Nasal cavity respiratory epithelium epithelial cell of viscerocranial mucosa (primary cell): ENCODE measurements around the gene EDEM2. TPM values are rescaled to one million over a fixed set of nuclear protein-coding genes. Genes with fewer than 3 reads are reported as not detected.

Experiments
- total RNA-seq: library from RNA; depleted of rRNA; stranded (reverse); fragments of >200 nt; gene quantifications from 2 replicates; pipeline ENCODE4 v1.2.3, GENCODE V29; 2014

Gene EDEM2
- 51.0 and 74.8 TPM in 2 replicates for total RNA-seq

DNA sequence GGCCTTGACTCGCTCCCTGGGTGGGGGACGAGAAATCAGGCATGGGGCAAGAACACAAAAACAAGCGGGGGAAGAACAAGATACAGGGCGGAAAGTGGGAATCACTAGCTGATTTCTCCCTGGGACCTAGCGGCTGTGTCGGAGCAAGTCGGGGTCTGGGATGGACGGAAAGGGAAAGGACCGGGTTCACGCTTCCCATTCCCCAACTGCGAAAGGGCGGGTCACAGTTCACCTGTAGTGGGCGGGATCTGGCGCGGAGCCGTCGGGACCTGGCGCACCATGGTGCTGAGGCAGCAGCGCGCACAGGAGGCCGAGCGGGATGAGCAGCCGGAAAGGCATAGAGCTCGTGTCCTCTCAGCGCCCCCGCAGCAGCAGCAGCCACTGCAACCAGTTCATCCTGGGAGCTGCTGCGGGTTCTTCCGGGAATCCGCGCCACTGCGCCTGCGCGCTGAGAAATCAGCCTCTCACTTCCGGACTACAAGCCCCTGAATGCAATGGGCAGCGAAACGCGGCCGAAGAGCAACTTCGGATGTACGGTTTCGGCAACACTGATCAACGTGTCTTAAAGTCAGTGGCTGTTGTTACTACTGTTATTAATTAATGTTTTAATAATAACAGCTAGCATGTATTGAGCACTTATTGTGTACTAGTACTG, at the start of gene EDEM2:
Gene EDEM2 (minus strand): TSS at position 417 of the 655 bp plus-strand sequence. CDS start 78 bp downstream, at position 339.

GRCh38 chr20:35171753-35172433, 24.8 kb upstream of the EDEM2 start, which contains the start of gene PROCR:
Gene PROCR, plus strand, starts transcription at chr20:35172072. Its CDS starts 83 bp downstream, at chr20:35172155.

GRCh38 chr20:35092524-35093266, 54.4 kb downstream of the EDEM2 start, which contains the start of gene TRPC4AP:
Gene TRPC4AP, minus strand, starts transcription at chr20:35092807. Its CDS starts 26 bp downstream, at chr20:35092781.

Other genes with a start within 250 kb of the EDEM2 start
- 86.6 and 96.7 TPM in 2 replicates for gene GSS, start 191.5 kb downstream of the EDEM2 start, total RNA-seq
- gene MYH7B, start 191.5 kb downstream of the EDEM2 start, total RNA-seq: under 0.01 TPM in 2 replicates
- 32.8 and 54.8 TPM in 2 replicates for gene TRPC4AP, start 54.5 kb downstream of the EDEM2 start, total RNA-seq
- 14.2 and 100 TPM in 2 replicates for gene PROCR, start 24.7 kb upstream of the EDEM2 start, total RNA-seq
- gene MMP24, start 79.4 kb upstream of the EDEM2 start, total RNA-seq: under 0.01 and 0.07 TPM in 2 replicates
- 3.1 and 8.7 TPM in 2 replicates for gene MMP24OS, start 130.8 kb upstream of the EDEM2 start, total RNA-seq
- 172 and 276 TPM in 2 replicates for gene EIF6, start 137.4 kb upstream of the EDEM2 start, total RNA-seq
- 0.93 and 1.7 TPM in 2 replicates for gene FAM83C, start 145.1 kb upstream of the EDEM2 start, total RNA-seq